ENCODE results near the gene XYLT2. TPM values are rescaled to one million over a fixed set of nuclear protein-coding genes. Genes with fewer than 3 reads are reported as not detected.

XYLT2 gene
- total RNA-seq, 2 donors from 2014 or later = 15.6 to 28.5 TPM

GRCh38 chr17:50319306-50320004, 26.5 kb upstream of the XYLT2 start:
- no peak for TF ChIP-seq CTCF (IDR thresholded peaks at IDR 0.05)
- intact Hi-C loops (cut with DNase I) = no loop called here
- H3K27me3 ChIP-seq = no peaks in the 10 kb centered on the region
- DNase-seq = no peak
- no peaks in the 10 kb centered on the region for H3K9me3 ChIP-seq
- H3K9ac ChIP-seq (ENCODE audit: low read depth in 2 of 2, low read length in 2 of 2) = no peak overlapping the region
- H3K4me3 ChIP-seq = no peak overlapping the region
- H3K4me1 ChIP-seq = no peaks in the 10 kb centered on the region
- no peak overlapping the region for H3K27ac ChIP-seq
- no peaks in the 10 kb centered on the region for H3K36me3 ChIP-seq

DNA sequence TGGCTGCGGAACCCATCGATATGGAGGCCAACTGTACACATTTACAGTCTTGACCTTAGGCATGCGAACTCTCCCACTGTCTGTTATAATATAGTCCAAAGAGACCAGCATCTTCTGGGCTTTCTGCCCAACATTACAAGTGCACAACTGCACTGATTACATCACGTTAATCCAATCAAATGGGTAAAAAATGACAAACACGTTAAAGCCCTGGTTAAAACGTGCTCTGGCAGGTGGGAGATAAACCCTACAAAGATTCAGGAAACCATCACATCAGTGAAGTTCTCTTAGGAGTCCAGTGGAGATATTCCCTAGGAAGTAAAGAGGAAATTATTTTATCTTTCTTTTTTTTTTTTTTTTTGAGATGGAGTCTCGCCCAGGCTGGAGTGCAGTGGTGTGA, 23.7 kb upstream of the XYLT2 start:
- no peak overlapping the region for H3K4me3 ChIP-seq

GRCh38 chr17:50323060-50323459, 22.9 kb upstream of the XYLT2 start:
- Histone ChIP-seq H3K4me1 (no peaks in the 10 kb centered on the region), H3K9ac (ENCODE audit: low read depth in 2 of 2, low read length in 2 of 2) (no peak overlapping the region), H3K9me3 (no peaks in the 10 kb centered on the region), H3K4me3 (no peak overlapping the region), H3K36me3 (no peaks in the 10 kb centered on the region), H3K27me3 (no peaks in the 10 kb centered on the region), H3K27ac (no peak overlapping the region)
- intact Hi-C loops (cut with DNase I) = no loop called here
- DNase-seq = no peak
- no peak for TF ChIP-seq CTCF (IDR thresholded peaks at IDR 0.05)

More for the DNA sequence above, 23.7 kb upstream of the XYLT2 start:
- H3K27ac ChIP-seq = no peak overlapping the region
- no peak for DNase-seq
- no peaks in the 10 kb centered on the region for H3K27me3 ChIP-seq
- H3K9me3 ChIP-seq = no peaks in the 10 kb centered on the region
- H3K36me3 ChIP-seq = no peaks in the 10 kb centered on the region
- H3K9ac ChIP-seq (ENCODE audit: low read depth in 2 of 2, low read length in 2 of 2) = no peak overlapping the region
- TF ChIP-seq CTCF (IDR thresholded peaks at IDR 0.05) = no peak
- intact Hi-C loops (cut with DNase I) = no loop called here
- no peaks in the 10 kb centered on the region for H3K4me1 ChIP-seq

- DNase-seq = no peak
- H3K9me3 ChIP-seq = no peaks in the 10 kb centered on the region
- no peaks in the 10 kb centered on the region for H3K27me3 ChIP-seq
- no peak overlapping the region for H3K27ac ChIP-seq
- intact Hi-C loops (cut with DNase I) = no loop called here
- H3K4me3 ChIP-seq = no peak overlapping the region
- no peak overlapping the region for H3K9ac ChIP-seq (ENCODE audit: low read depth in 2 of 2, low read length in 2 of 2)
- no peaks in the 10 kb centered on the region for H3K36me3 ChIP-seq
- no peak for TF ChIP-seq CTCF (IDR thresholded peaks at IDR 0.05)
- no peaks in the 10 kb centered on the region for H3K4me1 ChIP-seq
Observed at GRCh38 chr17:50325906-50326305, 20.0 kb upstream of the XYLT2 start.

GRCh38 chr17:50326831-50327364, 19.0 kb upstream of the XYLT2 start:
- Histone ChIP-seq H3K9me3 (no peaks in the 10 kb centered on the region), H3K9ac (ENCODE audit: low read depth in 2 of 2, low read length in 2 of 2) (no peak overlapping the region), H3K4me1 (no peaks in the 10 kb centered on the region), H3K27me3 (no peaks in the 10 kb centered on the region), H3K36me3 (no peaks in the 10 kb centered on the region), H3K27ac (no peak overlapping the region), H3K4me3 (no peak overlapping the region)
- DNase-seq = no peak
- intact Hi-C loops (cut with DNase I) = no loop called here
- TF ChIP-seq CTCF (IDR thresholded peaks at IDR 0.05) = no peak
